ENCODE measurements around the gene PTPRM. TPM values are rescaled to one million over a fixed set of nuclear protein-coding genes. Genes with fewer than 3 reads are reported as not detected.

Gene PTPRM
- total RNA-seq, 1 donor from 2014 or later, result 65.5 TPM

DNA sequence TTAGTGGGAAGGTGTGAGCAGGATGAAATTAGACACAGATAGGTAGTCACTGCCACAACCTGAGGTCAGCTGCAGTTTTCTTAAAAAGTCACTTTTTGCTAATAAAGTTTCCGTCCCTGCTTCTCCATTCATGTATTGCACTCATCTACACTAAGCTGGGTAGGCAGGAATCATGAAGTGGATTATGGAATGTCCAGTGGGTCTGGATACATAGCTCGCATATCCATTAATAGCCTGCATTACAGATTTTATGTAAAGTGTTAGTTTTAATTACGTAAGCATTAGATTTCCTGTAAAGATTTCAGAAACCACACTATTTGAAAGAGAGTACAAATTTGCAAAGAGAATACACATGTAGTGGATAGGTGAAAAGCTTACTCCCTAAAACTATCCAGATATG is 30.4 kb downstream of the PTPRM start:
- Histone ChIP-seq H3K36me3 (ENCODE audit: control insufficient read depth, insufficient read depth, low read length) (no peaks in the 10 kb centered on the region), H3K4me3 (ENCODE audit: low read depth, low read length) (no peak overlapping the region), H3K27me3 (ENCODE audit: control insufficient read depth, insufficient read depth, low read length) (no peaks in the 10 kb centered on the region)
- TF ChIP-seq, protein P1, sequence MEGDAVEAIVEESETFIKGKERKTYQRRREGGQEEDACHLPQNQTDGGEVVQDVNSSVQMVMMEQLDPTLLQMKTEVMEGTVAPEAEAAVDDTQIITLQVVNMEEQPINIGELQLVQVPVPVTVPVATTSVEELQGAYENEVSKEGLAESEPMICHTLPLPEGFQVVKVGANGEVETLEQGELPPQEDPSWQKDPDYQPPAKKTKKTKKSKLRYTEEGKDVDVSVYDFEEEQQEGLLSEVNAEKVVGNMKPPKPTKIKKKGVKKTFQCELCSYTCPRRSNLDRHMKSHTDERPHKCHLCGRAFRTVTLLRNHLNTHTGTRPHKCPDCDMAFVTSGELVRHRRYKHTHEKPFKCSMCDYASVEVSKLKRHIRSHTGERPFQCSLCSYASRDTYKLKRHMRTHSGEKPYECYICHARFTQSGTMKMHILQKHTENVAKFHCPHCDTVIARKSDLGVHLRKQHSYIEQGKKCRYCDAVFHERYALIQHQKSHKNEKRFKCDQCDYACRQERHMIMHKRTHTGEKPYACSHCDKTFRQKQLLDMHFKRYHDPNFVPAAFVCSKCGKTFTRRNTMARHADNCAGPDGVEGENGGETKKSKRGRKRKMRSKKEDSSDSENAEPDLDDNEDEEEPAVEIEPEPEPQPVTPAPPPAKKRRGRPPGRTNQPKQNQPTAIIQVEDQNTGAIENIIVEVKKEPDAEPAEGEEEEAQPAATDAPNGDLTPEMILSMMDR (IDR thresholded peaks at IDR 0.05; ENCODE audit: insufficient read depth, low read length, poor library complexity, severe bottlenecking), result no peak
- no peak for DNase-seq (ENCODE audit: low read depth)

DNA sequence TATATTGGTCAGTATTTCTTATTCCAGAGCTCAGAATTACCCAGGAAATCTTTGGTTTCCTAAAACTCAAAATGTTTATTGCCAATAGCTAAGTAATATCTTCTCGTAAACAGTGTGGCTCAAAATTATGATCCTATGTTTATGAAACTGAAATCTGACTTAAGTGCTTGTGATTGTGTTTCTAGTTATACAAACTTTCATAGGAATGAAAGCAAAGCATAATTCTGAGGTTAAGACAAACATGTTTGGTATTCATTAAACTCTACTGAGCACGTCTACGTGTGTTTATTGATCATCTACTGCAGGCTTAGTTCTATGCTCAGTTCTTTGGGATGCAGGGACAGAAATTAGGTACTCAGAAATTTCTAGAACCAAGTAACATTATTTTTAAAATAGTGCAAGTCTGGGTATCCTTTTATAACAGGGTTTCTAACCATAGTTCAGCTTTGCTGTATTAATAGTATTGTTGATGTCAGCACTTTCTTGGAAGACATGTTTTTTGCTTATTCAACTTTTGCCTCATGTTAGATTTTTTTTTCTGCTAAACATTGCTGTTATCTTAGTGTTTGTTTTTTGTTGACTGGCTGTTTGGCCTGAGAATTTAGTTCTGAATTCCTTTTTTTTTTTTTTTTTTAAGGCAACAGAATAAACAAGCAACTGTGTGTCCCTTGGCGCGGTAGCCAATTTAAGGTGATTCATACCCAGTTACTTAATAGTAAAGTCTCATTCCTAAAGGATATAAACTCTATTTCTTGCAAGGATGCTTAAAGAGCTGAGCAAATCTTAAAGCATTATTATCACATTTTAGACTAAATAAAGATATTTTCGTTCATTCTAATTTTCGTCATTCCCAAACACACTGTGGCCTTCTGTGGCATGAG is 31.3 kb downstream of the PTPRM start:
- no peak for DNase-seq (ENCODE audit: low read depth)
- no peaks in the 10 kb centered on the region for H3K27me3 ChIP-seq (ENCODE audit: control insufficient read depth, insufficient read depth, low read length)
- TF ChIP-seq, protein P1 (IDR thresholded peaks at IDR 0.05; ENCODE audit: insufficient read depth, low read length, poor library complexity, severe bottlenecking), result no peak

DNA sequence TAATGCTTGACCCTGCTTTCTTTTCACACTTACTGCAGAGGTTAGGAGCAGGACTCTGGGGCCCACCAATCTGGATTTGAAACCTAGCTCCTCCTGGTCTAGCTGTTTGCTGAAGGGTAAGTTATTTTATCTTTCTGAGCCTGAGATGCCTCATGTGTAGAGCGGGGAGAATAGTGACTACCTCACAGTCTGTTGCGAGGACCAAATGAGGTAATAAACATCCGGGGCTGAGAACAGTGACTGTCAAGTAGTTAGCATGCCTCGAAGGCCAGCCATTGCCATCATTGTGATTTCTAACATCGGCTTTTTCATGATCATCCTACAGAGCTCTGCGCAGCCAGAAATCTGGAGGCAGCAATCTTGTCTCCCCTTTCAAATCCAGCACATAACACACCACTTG is 32.9 kb downstream of the PTPRM start:
- no peak overlapping the region for H3K4me3 ChIP-seq (ENCODE audit: low read depth, low read length)
- no peaks in the 10 kb centered on the region for H3K27me3 ChIP-seq (ENCODE audit: control insufficient read depth, insufficient read depth, low read length)
- no peak for DNase-seq (ENCODE audit: low read depth)
- H3K36me3 ChIP-seq (ENCODE audit: control insufficient read depth, insufficient read depth, low read length), result no peaks in the 10 kb centered on the region
- TF ChIP-seq, protein P1 (IDR thresholded peaks at IDR 0.05; ENCODE audit: insufficient read depth, low read length, poor library complexity, severe bottlenecking), result no peak

More for the DNA sequence above, 31.3 kb downstream of the PTPRM start:
- Histone ChIP-seq H3K4me3 (ENCODE audit: low read depth, low read length) (no peak overlapping the region), H3K36me3 (ENCODE audit: control insufficient read depth, insufficient read depth, low read length) (no peaks in the 10 kb centered on the region)

DNA sequence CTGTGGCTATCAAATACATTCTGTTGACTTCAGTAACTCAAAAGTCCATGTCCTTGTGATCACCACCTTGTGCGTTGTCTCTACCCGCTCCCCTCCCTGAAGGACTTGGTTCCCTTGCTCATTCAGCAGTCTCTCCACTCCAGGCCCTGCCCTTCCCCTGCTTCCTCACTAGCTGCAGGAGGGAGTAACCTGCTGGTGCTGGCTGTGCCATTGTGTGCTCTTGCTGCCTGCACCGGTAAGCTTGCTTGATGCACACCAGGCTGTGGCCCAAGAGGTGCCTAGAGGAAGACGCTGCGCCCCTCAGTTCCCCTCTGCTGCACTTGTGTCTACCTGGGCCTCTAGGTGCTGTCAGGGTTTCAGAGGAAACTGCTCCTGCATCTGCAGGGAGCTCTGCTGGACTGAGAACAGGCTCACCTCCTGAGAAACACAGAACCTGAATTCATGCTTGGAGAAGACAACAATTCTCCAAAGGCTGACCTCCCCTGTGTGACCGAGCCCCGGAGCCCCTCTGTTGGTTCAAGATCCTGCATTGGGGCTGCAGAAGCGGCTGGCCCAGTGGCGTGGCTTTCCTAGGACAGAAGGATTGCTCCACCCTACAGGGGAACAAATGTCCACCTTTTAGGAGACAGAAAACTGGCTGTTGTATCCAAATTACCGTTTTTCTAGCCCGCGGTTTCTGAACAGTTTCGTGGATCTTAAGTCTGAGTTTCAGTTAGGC is 33.6 kb downstream of the PTPRM start:
- Histone ChIP-seq H3K36me3 (ENCODE audit: control insufficient read depth, insufficient read depth, low read length) (no peaks in the 10 kb centered on the region), H3K4me3 (ENCODE audit: low read depth, low read length) (no peak overlapping the region), H3K27me3 (ENCODE audit: control insufficient read depth, insufficient read depth, low read length) (no peaks in the 10 kb centered on the region)
- no peak for DNase-seq (ENCODE audit: low read depth)
- TF ChIP-seq, protein P1 (IDR thresholded peaks at IDR 0.05; ENCODE audit: insufficient read depth, low read length, poor library complexity, severe bottlenecking), result no peak

DNA sequence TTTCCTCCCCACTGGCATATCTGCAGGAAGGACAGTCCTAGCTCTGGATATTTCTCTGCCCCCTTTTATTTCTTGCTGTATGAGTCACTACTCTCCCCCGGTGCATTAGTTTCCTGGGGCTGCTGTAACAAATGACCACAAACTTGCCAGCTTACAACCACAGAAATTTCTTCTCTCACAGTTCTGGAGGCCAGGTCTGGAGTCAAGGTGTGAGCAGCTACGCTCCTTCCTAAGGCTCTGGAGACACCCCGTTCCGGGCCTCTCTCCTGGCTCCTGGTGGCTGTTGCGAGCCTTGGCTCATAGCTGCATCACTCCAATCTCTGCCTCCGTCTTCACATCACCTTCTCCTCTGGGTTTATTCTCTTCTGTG is 34.1 kb downstream of the PTPRM start:
- DNase-seq (ENCODE audit: low read depth), result peak; percentile 77
- TF ChIP-seq, protein P1 (IDR thresholded peaks at IDR 0.05; ENCODE audit: insufficient read depth, low read length, poor library complexity, severe bottlenecking), result peak; percentile 33
- H3K36me3 ChIP-seq (ENCODE audit: control insufficient read depth, insufficient read depth, low read length), result no peaks in the 10 kb centered on the region
- H3K4me3 ChIP-seq (ENCODE audit: low read depth, low read length), result no peak overlapping the region
- H3K27me3 ChIP-seq (ENCODE audit: control insufficient read depth, insufficient read depth, low read length), result no peaks in the 10 kb centered on the region
